ENCODE data around the gene TIAM1.

DNA sequence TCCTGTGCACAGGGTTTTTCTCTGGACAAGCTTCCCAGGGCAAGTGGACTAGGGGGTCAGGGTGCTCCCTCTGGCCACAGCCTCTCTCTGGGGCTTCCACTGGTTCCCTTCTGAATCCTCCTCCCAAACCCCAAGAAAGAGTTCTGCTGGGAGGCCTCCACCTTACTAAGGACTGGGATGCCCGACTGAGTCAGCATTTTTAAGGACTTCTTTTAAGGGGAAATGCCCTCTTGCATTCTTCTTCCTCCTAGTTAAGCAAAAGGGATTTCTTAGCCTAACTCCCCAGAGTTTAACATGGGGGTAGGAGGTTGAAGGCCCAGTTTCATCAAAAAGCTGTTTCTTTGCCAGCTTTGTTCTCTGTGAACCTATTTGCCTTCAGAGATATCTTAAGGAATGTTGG lies 206.1 kb downstream of the TIAM1 start:
- TF ChIP-seq CTCF (IDR thresholded peaks at IDR 0.05; ENCODE audit: low read depth, low read length) (no peak), EZH2phosphoT487 (IDR thresholded peaks at IDR 0.05; ENCODE audit: low read depth) (no peak)

Measured in OCI-LY3 (cell line).